GM19452 (cell line): ENCODE results near the gene ATP5F1A.

Source experiments
- ATAC-seq: cut with Tn5 transposase; IDR thresholded peaks from one replicate; pipeline ENCODE4 v1.9.1; 2021; ENCODE audit not compliant: unreplicated experiment

ATP5F1A gene

GRCh38 chr18:46073474-46074331 lies 24.4 kb downstream of the ATP5F1A start:
- no peak for ATAC-seq

- no peak for ATAC-seq
Measured at GRCh38 chr18:46072959-46073358, 25.1 kb downstream of the ATP5F1A start.

- no peak for ATAC-seq
Measured at GRCh38 chr18:46072376-46072867, 25.7 kb downstream of the ATP5F1A start.

GRCh38 chr18:46071653-46072375 lies 26.3 kb downstream of the ATP5F1A start, which contains the start of gene PSTPIP2:
TSS of gene PSTPIP2 (minus strand) at chr18:46072260. CDS start at chr18:46072188, 72 bp downstream.
- ATAC-seq = peak; percentile 63

- ATAC-seq = no peak
Measured at GRCh38 chr18:46070815-46071652, 27.1 kb downstream of the ATP5F1A start.

GRCh38 chr18:46070232-46070631 lies 27.9 kb downstream of the ATP5F1A start:
- ATAC-seq = no peak

GRCh38 chr18:46069524-46069923 lies 28.6 kb downstream of the ATP5F1A start:
- no peak for ATAC-seq

GRCh38 chr18:46068763-46069162 lies 29.3 kb downstream of the ATP5F1A start:
- no peak for ATAC-seq

- ATAC-seq = no peak
Measured at GRCh38 chr18:46067438-46068007, 30.6 kb downstream of the ATP5F1A start.

- ATAC-seq = no peak
Measured at GRCh38 chr18:46062781-46063180, 35.3 kb downstream of the ATP5F1A start.

GRCh38 chr18:46061796-46062195 lies 36.3 kb downstream of the ATP5F1A start:
- ATAC-seq = no peak

GRCh38 chr18:46061387-46061786 lies 36.7 kb downstream of the ATP5F1A start:
- ATAC-seq = no peak

GRCh38 chr18:46060359-46060841 lies 37.7 kb downstream of the ATP5F1A start:
- ATAC-seq = no peak

- ATAC-seq = no peak
Measured at GRCh38 chr18:46055838-46056230, 42.3 kb downstream of the ATP5F1A start.

GRCh38 chr18:46054956-46055837 lies 42.9 kb downstream of the ATP5F1A start:
- no peak for ATAC-seq

- ATAC-seq = no peak
Measured at GRCh38 chr18:46053368-46054095, 44.6 kb downstream of the ATP5F1A start.

GRCh38 chr18:46051731-46052461 lies 46.2 kb downstream of the ATP5F1A start:
- no peak for ATAC-seq

GRCh38 chr18:46050268-46050667 lies 47.8 kb downstream of the ATP5F1A start:
- ATAC-seq = no peak
